ENCODE measurements around the gene MLC1. TPM values are rescaled to one million over a fixed set of nuclear protein-coding genes. Genes with fewer than 3 reads are reported as not detected.

The MLC1 gene
- total RNA-seq, 1 experiment from 2014 or later: 1.4 TPM

- DNase-seq (ENCODE audit: low spot score): no peak
Observed at GRCh38 chr22:50058061-50058905, 26.9 kb downstream of the MLC1 start, which contains the start of gene TTLL8. Gene TTLL8 (minus strand): TSS chr22:50058298.

GRCh38 chr22:50057278-50058060 lies 27.8 kb downstream of the MLC1 start:
- no peak for DNase-seq (ENCODE audit: low spot score)

- DNase-seq (ENCODE audit: low spot score): no peak
Observed at GRCh38 chr22:50056214-50056972, 28.8 kb downstream of the MLC1 start.

- no peak for DNase-seq (ENCODE audit: low spot score)
Observed at GRCh38 chr22:50053861-50054260, 31.4 kb downstream of the MLC1 start.

GRCh38 chr22:50051930-50052329 lies 33.3 kb downstream of the MLC1 start:
- no peak for DNase-seq (ENCODE audit: low spot score)

- no peak for DNase-seq (ENCODE audit: low spot score)
Observed at GRCh38 chr22:50049299-50050195, 35.7 kb downstream of the MLC1 start.

GRCh38 chr22:50048836-50049235 lies 36.4 kb downstream of the MLC1 start:
- no peak for DNase-seq (ENCODE audit: low spot score)

GRCh38 chr22:50048061-50048765 lies 37.0 kb downstream of the MLC1 start:
- DNase-seq (ENCODE audit: low spot score): no peak

GRCh38 chr22:50047346-50047745 lies 37.9 kb downstream of the MLC1 start:
- no peak for DNase-seq (ENCODE audit: low spot score)

- DNase-seq (ENCODE audit: low spot score): no peak
Observed at GRCh38 chr22:50046481-50047245, 38.6 kb downstream of the MLC1 start.

GRCh38 chr22:50046019-50046415 lies 39.2 kb downstream of the MLC1 start:
- DNase-seq (ENCODE audit: low spot score): no peak

- DNase-seq (ENCODE audit: low spot score): no peak
Observed at GRCh38 chr22:50045211-50046018, 39.8 kb downstream of the MLC1 start.

GRCh38 chr22:50044485-50045118 lies 40.6 kb downstream of the MLC1 start:
- DNase-seq (ENCODE audit: low spot score): no peak

- no peak for DNase-seq (ENCODE audit: low spot score)
Observed at GRCh38 chr22:50041361-50042065, 43.7 kb downstream of the MLC1 start.

GRCh38 chr22:50040717-50041116 lies 44.5 kb downstream of the MLC1 start:
- no peak for DNase-seq (ENCODE audit: low spot score)

GRCh38 chr22:50039669-50040443 lies 45.4 kb downstream of the MLC1 start:
- DNase-seq (ENCODE audit: low spot score): no peak

Measured in H4 (cell line).